GM12801 (cell line): ENCODE measurements around the gene SRP68.

Experiments
- TF ChIP-seq, protein P1 (sequence below): IDR thresholded peaks from one replicate; pipeline ENCODE4 v1.5.1; 2011; ENCODE audit warnings: control low read depth; ENCODE audit not compliant: insufficient read length; ENCODE audit errors: extremely low read depth

SRP68 gene

DNA sequence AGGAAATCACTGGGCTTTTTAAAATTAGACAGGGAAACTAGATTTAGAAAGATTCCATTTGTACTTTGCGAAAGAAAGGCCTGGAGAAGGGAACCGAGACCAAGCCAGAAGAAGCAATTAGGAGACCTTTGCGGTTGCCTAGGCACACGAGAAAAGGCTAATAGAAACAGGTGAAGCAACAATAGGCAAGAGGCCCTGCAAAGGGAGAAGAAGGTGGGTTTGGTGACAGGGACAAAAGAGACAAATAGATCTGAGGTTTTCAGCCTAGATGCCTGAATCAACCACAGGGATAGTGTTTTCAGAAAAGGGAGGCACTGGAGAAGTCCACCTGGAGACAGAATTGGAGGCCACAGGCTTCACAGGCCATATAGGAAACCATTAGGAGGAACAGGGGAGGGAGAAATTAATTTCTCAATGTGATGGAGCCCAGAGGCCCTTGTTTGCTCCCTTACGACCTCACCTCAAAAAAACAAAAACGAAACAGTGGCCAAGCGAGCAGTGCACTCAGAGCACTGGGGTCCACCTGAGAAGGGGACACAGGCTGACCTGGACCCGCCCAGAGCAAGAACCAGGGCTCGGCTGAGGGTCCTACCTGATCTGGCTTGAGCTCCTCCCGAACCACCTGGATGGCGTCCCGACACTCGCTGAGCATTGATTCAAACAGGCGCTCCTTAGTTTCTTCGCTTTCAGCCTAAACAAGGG is 22.3 kb downstream of the SRP68 start:
- TF ChIP-seq, protein P1, sequence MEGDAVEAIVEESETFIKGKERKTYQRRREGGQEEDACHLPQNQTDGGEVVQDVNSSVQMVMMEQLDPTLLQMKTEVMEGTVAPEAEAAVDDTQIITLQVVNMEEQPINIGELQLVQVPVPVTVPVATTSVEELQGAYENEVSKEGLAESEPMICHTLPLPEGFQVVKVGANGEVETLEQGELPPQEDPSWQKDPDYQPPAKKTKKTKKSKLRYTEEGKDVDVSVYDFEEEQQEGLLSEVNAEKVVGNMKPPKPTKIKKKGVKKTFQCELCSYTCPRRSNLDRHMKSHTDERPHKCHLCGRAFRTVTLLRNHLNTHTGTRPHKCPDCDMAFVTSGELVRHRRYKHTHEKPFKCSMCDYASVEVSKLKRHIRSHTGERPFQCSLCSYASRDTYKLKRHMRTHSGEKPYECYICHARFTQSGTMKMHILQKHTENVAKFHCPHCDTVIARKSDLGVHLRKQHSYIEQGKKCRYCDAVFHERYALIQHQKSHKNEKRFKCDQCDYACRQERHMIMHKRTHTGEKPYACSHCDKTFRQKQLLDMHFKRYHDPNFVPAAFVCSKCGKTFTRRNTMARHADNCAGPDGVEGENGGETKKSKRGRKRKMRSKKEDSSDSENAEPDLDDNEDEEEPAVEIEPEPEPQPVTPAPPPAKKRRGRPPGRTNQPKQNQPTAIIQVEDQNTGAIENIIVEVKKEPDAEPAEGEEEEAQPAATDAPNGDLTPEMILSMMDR: no peak

DNA sequence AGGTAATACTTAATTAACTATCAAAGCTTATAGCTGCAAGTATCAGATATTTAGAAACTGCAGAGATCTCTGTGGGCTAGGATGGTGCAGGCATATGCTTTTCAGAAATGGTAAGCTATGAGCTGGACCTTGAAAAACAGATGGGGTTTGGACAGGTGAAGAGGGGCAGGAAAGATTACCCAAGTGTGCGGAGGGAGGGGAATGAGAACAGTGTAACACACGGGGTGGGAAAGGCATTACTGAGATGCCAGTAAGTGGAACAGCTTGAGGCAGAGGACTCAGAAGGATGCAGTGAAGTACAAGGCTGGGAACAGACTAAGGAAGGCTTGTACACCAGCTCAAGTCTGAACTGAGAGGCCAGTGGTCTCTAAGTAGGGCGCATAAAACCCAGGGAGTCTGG is 23.1 kb downstream of the SRP68 start:
- TF ChIP-seq, protein P1: no peak

DNA sequence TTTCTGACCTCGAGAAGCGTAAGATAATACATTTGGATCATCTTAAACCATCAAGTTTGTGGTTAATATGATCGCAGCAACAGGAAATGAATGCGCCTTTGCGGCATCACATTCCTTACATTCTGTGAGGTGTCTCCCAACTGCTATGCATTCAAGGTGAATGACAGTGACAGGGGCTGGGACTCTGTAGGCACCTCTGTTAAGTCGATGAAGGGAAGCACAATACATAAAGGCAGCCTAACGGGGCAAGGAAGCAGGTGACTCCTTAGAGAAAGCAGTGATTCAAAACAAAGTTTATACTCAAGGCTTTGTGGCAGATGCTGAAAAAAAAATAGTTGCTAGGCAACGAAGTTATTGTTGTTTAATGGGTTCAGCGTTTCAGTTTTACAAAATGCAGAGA is 23.6 kb downstream of the SRP68 start:
- TF ChIP-seq, protein P1: no peak

DNA sequence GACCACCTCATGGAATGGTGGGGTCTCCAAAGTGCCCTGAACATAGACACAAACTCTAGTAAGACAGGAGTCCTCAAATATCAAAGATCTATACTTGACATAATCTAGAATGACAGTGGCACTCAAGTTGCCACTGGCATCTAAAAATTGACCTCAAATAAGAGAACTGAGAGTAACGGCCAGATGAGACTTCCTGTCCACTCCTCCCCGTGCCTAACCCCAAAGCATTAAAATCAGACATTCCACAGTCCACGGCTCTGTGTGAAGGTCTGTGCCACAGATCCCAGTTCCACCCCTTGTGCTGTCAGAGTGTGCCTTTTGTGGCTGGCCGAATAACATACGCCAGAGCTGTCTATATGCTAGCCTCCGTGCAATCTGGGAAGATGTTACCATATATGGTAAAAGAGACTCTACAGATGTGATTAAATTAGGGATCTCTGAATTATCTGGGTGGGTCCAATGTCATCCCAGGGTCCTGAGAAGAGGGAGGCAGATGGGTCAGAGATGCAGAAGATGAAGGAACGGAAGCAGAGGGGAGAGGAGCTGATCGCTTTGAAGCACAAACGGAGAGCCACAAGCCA is 24.2 kb downstream of the SRP68 start:
- TF ChIP-seq, protein P1: no peak

DNA sequence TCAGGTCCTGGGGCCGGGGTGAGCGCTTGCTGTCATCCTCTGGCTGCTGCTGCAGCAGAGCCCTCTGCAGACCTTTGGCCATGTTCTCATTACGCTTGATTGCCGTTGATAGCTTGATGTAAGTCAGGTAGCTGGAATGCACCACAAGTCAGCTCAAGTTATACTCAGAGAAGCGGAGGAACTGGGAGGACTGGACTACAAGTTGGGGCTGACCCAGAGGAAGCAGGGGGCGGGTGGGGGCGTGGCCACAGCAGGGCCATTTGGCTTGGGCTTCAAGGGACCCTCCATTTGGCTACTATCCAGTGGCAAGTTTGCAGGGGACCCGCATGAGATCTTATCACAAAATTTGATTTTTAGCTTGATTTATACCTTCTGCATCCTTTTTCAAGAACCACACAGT is 26.3 kb downstream of the SRP68 start:
- TF ChIP-seq, protein P1: no peak

DNA sequence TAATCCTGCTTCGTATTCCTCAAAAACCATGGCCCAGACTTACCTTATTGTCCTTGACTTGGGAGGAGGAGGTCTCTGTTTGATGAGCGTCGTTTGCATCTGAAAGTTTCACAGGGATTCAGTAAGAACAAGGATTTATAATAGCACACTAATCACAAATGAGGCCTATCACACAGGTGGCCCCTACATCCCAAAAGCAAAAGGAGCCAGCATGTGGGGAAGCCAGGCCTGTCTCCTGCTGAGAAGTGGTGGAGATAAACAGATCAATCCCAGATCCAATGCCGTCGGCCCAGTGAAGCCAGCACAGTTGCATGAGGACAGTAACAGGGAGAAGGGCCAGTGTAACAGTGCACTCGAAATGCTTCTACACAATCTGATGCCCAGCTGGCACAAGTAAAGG is 31.9 kb downstream of the SRP68 start:
- TF ChIP-seq, protein P1: no peak

DNA sequence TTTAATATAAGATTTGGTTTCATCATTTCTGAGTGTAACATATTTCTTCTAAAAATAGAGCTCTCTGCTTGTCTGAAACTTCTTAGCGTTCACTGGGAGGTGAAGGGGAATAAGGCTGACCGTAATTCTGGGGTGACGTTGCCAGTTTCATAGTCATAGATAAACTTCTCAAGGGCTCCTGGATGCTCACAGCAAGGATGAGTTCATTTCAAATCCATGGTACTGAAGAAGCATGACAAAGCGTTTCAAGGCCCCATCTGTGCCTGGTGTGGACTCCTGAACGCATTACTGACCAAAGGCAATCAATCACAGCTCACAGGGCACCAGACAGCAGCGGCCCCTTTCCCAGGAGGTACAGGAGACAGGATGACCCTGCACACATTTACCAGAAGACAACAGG is 33.2 kb downstream of the SRP68 start:
- TF ChIP-seq, protein P1: no peak
